ENCODE data around the gene MRGPRG.

Gene MRGPRG

GRCh38 chr11:3195251-3196160, 23.1 kb downstream of the MRGPRG start:
- no peak for DNase-seq (ENCODE audit: low read depth)

DNA sequence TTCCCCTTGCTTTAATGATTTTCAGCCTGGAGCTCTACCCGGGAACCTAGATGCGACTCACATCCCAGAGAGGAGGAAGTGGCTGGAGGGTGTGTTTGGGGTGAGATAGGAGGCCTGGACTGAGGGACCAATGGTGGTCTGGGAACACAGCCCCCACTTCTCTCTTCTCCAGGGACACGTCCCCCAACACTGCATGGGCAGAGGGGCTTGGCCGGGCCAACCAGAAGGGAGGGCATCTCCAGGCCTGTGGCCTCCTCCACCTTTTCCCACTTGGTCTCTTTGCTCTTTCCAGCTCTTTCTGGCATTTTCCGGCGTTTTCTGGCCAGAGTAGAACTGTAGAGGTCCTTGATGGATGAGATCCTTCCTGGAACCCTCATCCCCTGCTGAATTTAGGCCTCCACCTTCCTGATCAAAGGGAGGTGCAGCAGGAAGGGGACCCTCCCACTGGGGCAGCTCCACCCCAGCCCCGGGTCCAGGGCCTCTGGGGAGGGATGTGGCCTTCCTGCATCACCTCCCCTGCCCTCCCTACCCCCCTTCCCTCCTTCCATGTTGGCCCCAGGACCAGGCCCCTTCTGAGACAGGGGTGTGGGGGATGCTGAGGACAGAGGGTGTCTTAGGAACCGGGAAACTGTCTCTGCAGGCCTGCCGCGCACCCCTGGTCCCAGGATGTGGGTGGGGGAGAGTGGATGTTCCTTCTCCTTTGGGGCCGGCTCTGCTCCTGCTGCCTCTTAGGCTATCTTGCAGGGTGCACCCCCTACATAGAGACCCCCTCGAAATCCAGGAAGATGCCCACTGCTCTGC, 24.4 kb downstream of the MRGPRG start:
- DNase-seq (ENCODE audit: low read depth) = no peak

- no peak for DNase-seq (ENCODE audit: low read depth)
These were observed 25.1 kb downstream of the MRGPRG start for GRCh38 chr11:3193373-3194015.

DNA sequence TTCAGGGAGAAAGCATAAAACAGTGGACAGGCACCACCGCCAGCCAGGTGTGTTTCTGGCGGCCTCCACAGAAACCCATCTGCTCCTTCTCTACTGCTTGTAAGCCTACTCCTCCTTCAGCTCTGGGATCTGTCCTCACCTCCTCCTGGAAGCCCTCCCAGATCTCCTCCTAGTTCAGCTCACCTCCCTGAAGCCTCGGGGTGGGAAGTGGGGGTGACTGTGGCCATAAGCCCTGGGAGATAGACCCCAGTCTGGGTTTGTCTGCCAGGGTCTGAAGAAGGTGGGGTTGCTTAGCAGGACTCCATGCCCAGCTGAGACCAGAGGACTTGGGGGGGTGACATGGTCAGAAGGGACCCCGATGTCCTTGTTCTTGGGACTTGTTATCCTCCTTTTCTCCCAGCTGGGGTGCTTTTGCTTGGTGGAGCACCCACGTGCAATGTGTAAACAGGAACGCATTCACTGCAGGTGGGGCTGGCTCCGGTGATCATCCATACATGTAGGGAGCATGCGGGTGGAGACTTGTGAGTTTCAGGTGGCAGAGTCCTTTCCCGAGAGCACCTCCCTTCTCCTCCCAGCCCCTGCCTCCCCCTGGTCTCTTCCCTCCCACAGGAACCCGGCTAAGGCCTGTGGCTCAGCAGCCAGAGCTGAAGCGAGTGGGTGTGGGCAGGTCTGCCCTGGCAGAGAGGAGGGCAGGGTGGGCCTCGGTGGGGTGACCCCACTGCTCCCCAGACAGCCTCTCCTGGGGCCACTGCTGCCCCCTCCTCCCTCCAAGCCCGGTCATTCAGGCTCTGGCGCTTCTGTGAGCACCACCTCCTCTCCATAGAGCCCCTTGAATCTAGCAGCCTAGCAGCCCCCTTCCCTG, 25.9 kb downstream of the MRGPRG start:
- no peak for DNase-seq (ENCODE audit: low read depth)

GRCh38 chr11:3191586-3192324, 26.9 kb downstream of the MRGPRG start:
- no peak for DNase-seq (ENCODE audit: low read depth)

DNA sequence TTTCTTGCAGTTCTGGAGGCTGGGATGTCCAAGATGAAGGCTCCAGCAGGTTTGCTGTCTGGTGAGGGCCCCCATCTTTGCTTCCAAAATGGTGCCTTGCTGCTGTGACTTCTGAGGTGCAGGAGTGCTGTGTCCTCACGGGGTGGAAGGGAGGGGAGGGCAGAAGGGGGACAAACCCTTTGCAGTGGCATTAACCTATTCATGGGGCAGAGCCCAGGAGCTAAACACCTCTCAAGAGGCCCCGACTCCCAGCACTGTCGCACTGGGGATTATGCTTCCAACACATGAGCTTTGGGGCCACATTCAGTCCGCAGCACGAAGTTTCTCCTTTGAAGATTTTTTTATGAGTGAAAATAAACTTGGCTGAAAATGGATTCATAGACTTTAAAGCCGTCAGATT, 28.0 kb downstream of the MRGPRG start:
- no peak for DNase-seq (ENCODE audit: low read depth)

GRCh38 chr11:3189886-3190583, 28.6 kb downstream of the MRGPRG start:
- no peak for DNase-seq (ENCODE audit: low read depth)

- no peak for DNase-seq (ENCODE audit: low read depth)
These were observed 29.3 kb downstream of the MRGPRG start for GRCh38 chr11:3189196-3189843.

DNA sequence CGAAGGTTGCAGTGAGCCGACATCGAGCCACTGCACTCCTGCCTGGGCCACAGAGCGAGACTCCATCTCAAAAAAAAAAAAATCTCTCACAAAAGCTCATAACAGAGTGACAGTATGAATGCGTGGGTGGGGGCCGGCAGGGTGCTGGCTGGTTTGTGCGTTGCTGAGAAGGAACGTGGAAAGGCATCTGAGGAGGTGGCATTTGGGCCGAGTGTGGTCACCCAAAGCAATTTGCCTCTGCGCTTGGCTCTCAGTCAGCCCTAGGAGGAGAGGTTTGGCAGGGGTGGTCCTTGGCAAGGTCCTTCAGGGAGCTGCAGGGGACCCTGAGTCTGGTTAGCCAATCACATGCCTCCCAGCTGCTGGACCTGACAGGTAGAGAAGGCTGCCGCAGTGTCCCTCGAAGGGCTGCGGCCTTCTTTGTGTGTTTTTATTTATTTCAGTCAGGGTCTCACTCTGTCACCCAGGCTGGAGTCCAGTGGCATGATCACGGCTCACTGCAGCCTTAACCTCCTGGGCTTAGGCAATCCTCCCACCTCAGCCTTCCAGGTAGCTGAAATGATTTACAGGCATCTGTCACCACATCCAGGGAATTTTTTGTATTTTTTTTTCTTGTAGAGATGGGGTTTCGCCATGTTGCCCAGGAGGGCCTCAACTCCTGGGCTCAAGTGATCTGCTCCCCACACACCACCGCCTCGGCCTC, 30.0 kb downstream of the MRGPRG start:
- no peak for DNase-seq (ENCODE audit: low read depth)

- no peak for DNase-seq (ENCODE audit: low read depth)
These were observed 32.3 kb downstream of the MRGPRG start for GRCh38 chr11:3186166-3186953.

- no peak for DNase-seq (ENCODE audit: low read depth)
These were observed 33.8 kb downstream of the MRGPRG start for GRCh38 chr11:3184732-3185347.

DNA sequence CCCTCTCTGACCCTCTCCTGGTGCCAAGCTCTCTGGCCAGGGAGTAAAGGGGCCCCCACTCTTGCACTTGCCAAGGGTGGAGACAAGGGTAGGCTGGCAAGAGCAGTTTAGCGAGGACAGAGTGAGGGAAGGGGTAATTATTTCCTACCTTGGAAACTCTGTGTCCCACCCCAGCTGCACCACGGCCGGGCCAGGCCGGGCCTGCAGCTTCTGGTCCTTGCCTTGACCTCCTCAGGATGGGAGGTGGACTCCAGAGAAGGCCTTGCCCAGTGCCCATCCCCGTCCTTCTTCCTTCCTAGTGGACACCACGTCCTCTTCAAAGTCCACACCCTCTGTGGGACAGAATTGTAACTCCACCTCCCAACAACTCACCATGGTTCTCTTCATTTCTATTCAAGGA, 35.1 kb downstream of the MRGPRG start:
- no peak for DNase-seq (ENCODE audit: low read depth)

DNA sequence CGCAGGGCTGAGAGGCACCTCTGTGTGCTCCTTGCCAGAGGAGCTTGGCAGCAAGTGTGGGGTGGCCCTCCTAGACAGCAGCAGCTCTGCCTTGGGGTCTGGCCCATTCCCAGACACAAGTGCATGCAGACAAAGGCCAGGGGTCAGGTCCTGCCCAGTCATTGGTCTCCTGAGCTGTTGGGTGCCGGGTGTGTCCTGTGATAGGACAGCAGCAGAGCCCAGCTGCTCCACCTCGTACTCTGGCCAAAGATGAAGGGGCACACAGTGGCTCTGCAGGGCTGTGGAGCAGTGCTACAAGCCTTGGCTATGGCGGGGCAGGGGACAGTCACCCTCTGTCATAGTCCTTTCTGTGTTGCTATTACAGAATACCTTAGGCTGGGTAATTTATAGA, 36.2 kb downstream of the MRGPRG start:
- no peak for DNase-seq (ENCODE audit: low read depth)

DNA sequence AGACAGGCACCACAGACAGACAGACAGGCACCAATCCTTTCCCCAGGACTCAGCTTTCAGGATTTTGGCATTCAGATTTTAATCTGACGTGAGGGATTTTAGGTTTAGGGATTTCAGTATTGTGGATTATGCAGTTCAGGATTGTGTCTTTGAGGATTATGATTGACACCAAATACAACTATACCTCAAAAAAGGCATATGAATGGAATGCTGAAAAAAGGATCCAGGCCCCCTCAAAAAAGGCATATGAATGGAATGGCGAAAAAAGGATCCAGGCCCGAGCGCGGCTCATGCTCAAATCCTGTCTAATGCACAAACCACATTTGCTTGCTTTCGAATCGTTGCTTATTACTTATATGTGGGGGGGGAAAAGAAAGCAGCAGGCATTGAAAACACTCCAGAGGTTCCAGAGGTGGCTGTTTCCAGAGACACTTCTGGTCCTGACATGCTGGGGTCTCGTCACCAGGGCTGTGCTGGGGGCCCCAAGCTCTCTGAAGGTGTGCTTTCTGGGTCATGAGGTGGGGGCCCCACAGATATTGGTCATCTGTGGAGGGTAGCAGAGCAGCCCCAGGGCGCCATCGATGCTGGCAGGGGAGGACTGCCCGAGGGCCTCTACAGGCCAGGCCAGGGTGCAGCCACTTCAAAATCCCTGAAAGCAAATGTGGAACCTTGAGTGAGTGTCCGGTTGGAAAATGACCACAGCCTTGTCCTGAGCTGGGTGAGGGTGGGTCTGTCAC, 36.7 kb downstream of the MRGPRG start:
- DNase-seq (ENCODE audit: low read depth) = no peak

- DNase-seq (ENCODE audit: low read depth) = no peak
These were observed 37.7 kb downstream of the MRGPRG start for GRCh38 chr11:3180869-3181268.

- no peak for DNase-seq (ENCODE audit: low read depth)
These were observed 40.3 kb downstream of the MRGPRG start for GRCh38 chr11:3178349-3178748.

DNA sequence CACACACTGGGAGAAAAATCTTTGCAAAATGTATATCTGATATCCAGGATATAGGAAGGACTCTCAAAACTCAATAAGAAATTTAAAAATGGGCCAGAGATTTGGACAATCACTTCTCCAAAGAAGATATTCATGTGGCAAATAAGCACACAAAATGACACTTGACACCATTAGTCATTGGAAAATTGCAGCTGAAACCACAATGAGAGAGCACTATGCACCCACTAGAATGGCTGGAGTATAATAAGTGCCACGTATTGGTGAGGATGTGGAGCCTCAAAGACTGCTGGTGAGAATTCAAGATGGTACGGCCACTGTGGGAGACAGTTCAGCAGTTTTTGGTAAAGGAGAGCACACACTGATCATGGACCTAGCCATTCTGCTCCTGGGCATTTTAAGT, 40.7 kb downstream of the MRGPRG start:
- no peak for DNase-seq (ENCODE audit: low read depth)

Data from GM04503 (cell line).